Fibroblast of skin of right biceps (primary cell): ENCODE results near the gene COL8A2.
A peak's percentile ranks its signal among the peaks of the same experiment; 100 is the strongest.

ENCODE experiments used
- DNase-seq: peaks from one replicate; pipeline ENCODE4 v3.0.0-alpha.2; 2013

Gene COL8A2

GRCh38 chr1:36108314-36108713, 16.7 kb downstream of the COL8A2 start:
- DNase-seq = peak; percentile 75

- no peak for DNase-seq
These were observed 17.6 kb downstream of the COL8A2 start for GRCh38 chr1:36107394-36107793.

DNA sequence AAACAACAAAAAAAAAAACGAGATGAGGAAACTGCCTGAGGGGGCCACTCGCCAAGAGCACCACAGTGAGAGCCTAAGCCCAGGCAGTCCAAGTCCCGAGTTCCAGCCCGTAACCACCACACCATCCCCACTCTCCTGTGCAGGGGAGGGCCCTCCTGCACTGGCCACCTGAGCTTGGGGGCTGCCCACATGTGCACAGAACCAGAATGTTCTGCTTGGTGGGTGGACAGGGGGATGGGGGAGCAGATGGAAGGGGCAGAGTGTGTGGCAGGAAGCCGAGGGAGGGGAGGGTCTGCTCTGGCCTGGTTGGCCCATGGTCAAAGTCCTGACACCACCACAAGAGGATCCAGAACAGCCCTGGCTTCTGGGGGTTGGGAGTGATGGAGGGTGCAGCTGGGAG, 18.8 kb downstream of the COL8A2 start:
- DNase-seq = no peak

DNA sequence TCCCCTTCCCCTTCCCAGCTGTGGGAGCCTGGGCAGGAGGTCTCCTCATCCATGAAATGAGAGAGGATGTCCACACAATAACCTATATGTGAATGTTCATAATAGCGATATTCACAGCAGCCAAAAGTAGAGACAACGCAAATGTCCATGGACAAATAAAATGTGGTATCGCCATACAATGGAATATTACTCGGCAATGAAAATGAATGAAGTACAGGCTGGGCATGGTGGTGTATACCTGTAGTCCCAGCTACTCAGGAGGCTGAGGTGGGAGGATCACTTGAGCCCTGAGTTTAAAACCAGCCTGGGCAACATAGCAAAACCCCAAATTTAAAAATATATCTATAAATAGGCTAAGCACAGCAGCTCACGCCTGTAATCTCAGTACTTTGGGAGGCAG, 23.5 kb downstream of the COL8A2 start:
- DNase-seq = no peak

GRCh38 chr1:36100376-36100775, 24.6 kb downstream of the COL8A2 start:
- no peak for DNase-seq

- DNase-seq = peak; percentile 71
These were observed 25.2 kb downstream of the COL8A2 start for GRCh38 chr1:36099681-36100341.

- no peak for DNase-seq
These were observed 26.2 kb downstream of the COL8A2 start for GRCh38 chr1:36098650-36099365.

- DNase-seq = no peak
These were observed 27.1 kb downstream of the COL8A2 start for GRCh38 chr1:36097693-36098585.

GRCh38 chr1:36096500-36097432, 28.3 kb downstream of the COL8A2 start:
- DNase-seq = peak; percentile 29

- DNase-seq = no peak
These were observed 29.1 kb downstream of the COL8A2 start for GRCh38 chr1:36095760-36096405.

DNA sequence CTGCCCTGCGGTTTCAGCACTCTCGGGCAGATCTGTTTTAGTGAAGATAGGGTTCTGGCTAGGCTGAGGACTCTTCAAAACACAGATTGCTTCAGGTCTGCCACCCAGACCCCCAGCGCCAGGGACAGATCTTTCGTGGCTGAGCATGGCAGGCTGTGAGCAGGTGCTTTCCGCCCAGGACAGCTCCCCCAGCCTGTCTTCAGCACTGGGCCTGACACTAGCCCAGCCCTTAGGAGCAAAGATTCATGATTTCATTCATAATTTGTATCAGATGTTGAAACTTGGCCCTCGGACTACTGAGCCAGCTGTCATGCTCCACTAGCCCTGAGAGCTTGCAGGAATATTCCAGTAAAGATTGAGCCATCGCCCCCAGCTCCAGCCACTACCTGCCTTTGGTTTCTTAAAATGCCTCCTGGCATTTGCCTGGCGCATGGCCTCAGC, 30.4 kb downstream of the COL8A2 start:
- DNase-seq = no peak

GRCh38 chr1:36093929-36094328, 31.1 kb downstream of the COL8A2 start:
- DNase-seq = no peak

DNA sequence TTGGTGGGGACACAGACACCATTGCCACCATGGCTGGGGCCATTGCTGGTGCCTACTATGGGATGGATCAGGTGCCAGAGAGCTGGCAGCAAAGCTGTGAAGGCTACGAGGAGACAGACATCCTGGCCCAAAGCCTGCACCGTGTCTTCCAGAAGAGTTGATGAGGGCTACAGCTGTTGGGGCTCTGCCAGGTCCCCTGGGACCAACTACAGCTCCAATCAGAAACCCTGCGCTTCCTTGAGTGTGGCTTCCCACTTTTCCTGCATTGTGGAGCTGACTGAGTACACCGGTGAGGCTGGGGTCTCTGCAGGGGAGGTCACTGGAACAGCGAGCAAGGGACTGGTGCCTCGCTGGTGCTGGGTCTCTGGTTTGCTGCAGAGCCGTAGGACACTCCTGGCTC, 31.8 kb downstream of the COL8A2 start:
- no peak for DNase-seq

DNA sequence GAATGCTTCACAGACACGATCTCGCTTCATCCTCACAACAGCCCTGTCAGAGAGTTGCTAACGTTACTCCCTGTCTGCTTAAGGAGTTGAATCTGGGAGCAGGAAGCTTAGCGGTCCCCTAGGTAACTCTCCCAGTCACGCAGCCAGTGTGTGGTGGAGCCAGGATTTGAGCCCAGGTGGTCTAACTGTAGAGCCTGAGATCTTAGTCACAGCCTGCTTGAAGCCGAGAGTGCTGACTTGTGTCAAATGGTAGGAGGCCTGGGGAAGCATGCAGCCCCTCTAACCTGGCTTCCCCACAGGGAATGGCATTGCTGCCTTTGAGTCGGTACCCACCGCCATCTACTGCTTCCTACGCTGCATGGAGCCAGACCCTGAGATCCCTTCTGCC, 32.2 kb downstream of the COL8A2 start:
- DNase-seq = no peak

DNA sequence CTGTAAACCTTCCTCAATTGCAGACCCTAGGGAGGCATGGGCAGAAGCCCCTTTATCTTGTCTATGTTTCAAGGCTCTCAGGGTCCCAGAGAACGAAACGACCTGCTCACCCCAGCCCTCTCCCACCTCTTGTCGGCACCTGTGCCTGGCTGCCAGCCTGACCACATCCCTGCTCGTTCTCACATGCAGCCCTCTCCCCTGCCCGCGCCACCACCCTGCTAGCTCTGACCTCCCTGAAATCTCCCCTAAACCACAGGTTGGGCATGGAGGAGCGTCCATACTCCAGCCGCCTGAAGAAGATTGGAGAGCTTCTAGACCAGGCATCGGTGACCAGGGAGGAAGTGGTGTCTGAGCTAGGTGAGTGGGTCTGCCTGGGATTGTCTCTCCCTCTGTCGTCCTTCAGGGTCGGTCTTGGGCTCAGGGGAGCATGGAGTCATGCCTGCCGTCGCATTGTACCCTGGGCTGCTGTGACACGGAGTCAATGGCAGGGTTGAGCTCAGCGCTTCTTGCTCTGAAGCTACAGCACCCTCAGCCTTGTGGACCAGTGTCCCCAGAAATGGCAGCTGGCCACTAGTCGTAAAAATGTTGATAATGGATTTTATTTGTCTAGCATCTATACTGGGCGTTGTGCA, 32.7 kb downstream of the COL8A2 start:
- no peak for DNase-seq

- no peak for DNase-seq
These were observed 33.3 kb downstream of the COL8A2 start for GRCh38 chr1:36091698-36092097.

- no peak for DNase-seq
These were observed 33.9 kb downstream of the COL8A2 start for GRCh38 chr1:36091141-36091540.

- peak; percentile 31 for DNase-seq
These were observed 35.5 kb downstream of the COL8A2 start for GRCh38 chr1:36089393-36090121.

- peak; percentile 90 for DNase-seq
These were observed 36.2 kb downstream of the COL8A2 start, which contains the start of gene ADPRS for GRCh38 chr1:36088577-36089392. TSS of gene ADPRS (plus strand) at chr1:36088892. CDS start at chr1:36088905, 13 bp downstream.

DNA sequence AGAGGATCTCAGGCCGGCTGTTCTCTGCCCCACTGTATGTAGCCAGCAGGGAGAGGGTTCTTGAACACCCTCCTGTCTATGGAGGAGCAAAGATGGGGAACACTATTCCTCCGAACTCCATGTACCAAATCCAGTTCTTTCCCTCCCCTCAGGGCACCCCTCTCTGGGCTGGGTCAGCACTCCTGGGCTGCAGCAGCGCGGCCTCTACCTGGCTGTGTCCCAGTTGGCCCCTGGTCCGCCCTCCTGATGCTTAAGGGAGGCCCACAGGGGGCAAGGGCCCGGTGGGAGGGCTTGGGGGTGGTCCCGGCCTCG, 36.8 kb downstream of the COL8A2 start:
- DNase-seq = no peak
